ENCODE results near the gene PCBP4.

Gene PCBP4

DNA sequence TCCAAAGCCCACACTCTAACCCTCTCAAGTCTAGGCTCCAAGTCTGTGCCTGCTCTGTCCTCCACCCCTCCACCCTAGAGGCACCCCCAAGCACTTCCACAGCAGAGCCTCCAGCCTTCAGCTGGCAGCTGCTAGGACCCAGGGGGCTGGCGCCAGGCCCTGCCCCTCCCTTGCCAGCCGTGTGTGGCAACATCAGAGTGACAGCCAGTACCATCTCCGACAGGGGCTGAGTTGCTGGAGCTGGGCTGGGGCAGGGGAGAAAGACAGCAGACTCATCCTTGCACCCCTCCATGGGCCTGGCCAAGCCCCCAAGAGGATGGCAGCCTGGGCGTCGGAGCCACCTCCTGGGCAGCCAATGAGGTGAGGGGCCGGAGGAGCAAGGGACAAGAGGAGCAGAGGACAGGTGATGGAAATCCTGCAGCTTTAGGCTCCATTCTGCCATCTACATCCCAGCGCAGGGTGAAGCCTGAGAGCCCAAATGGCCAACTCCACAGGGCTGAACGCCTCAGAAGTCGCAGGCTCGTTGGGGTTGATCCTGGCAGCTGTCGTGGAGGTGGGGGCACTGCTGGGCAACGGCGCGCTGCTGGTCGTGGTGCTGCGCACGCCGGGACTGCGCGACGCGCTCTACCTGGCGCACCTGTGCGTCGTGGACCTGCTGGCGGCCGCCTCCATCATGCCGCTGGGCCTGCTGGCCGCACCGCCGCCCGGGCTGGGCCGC, 11.9 kb downstream of the PCBP4 start, which contains the start of gene GPR62:
GPR62 (plus strand) TSS at position 207 of the 718 bp plus-strand sequence; CDS start at position 479, 272 bp downstream.
- Histone ChIP-seq H3K9me2 (replicated peaks; ENCODE audit: low read depth, low read length) (no peaks in the 10 kb centered on the region), H3K79me2 (ENCODE audit: insufficient read depth, low read length) (no peaks in the 10 kb centered on the region), H2AFZ (ENCODE audit: low read length) (no peak within 1 kb of the TSS), H3K4me1 (ENCODE audit: insufficient read depth, low read length, poor library complexity, severe bottlenecking) (no peaks in the 10 kb centered on the region), H3K9ac (ENCODE audit: low read depth, low read length, poor library complexity, severe bottlenecking) (no peak within 1 kb of the TSS), H3K36me3 (ENCODE audit: insufficient read depth, low read length) (no peaks in the 10 kb centered on the region), H3K4me3 (ENCODE audit: low read length, poor library complexity, severe bottlenecking) (no peak within 1 kb of the TSS), H3K4me2 (ENCODE audit: low read depth, low read length, poor library complexity, severe bottlenecking) (no peak within 1 kb of the TSS), H3K9me3 (ENCODE audit: insufficient read depth, low read depth, low read length) (no peaks in the 10 kb centered on the region), H3K27me3 (ENCODE audit: insufficient read depth, low read length, poor library complexity, severe bottlenecking) (no peaks in the 10 kb centered on the region), H3F3A (ENCODE audit: low read depth) (no peaks in the 10 kb centered on the region), H4K20me1 (ENCODE audit: insufficient read depth, low read length, poor library complexity, severe bottlenecking) (no peaks in the 10 kb centered on the region)
- TF ChIP-seq CTCF (conservative IDR thresholded peaks at IDR 0.05; ENCODE audit: low read length) (no peak), EZH2phosphoT487 (IDR thresholded peaks at IDR 0.05; ENCODE audit: borderline replicate concordance) (no peak)

GRCh38 chr3:51954713-51955112, 12.5 kb downstream of the PCBP4 start:
- Histone ChIP-seq H3K9me2 (replicated peaks; ENCODE audit: low read depth, low read length) (no peaks in the 10 kb centered on the region), H3K79me2 (ENCODE audit: insufficient read depth, low read length) (no peaks in the 10 kb centered on the region), H3K4me2 (ENCODE audit: low read depth, low read length, poor library complexity, severe bottlenecking) (no peak overlapping the region), H3F3A (ENCODE audit: low read depth) (no peaks in the 10 kb centered on the region), H3K27me3 (ENCODE audit: insufficient read depth, low read length, poor library complexity, severe bottlenecking) (no peaks in the 10 kb centered on the region), H3K9me3 (ENCODE audit: insufficient read depth, low read depth, low read length) (no peaks in the 10 kb centered on the region), H4K20me1 (ENCODE audit: insufficient read depth, low read length, poor library complexity, severe bottlenecking) (no peaks in the 10 kb centered on the region), H3K4me1 (ENCODE audit: insufficient read depth, low read length, poor library complexity, severe bottlenecking) (no peaks in the 10 kb centered on the region), H3K4me3 (ENCODE audit: low read length, poor library complexity, severe bottlenecking) (no peak overlapping the region), H3K36me3 (ENCODE audit: insufficient read depth, low read length) (no peaks in the 10 kb centered on the region), H2AFZ (ENCODE audit: low read length) (no peak overlapping the region), H3K9ac (ENCODE audit: low read depth, low read length, poor library complexity, severe bottlenecking) (no peak overlapping the region)
- TF ChIP-seq EZH2phosphoT487 (IDR thresholded peaks at IDR 0.05; ENCODE audit: borderline replicate concordance) = no peak
- no peak for TF ChIP-seq CTCF (conservative IDR thresholded peaks at IDR 0.05; ENCODE audit: low read length)

DNA sequence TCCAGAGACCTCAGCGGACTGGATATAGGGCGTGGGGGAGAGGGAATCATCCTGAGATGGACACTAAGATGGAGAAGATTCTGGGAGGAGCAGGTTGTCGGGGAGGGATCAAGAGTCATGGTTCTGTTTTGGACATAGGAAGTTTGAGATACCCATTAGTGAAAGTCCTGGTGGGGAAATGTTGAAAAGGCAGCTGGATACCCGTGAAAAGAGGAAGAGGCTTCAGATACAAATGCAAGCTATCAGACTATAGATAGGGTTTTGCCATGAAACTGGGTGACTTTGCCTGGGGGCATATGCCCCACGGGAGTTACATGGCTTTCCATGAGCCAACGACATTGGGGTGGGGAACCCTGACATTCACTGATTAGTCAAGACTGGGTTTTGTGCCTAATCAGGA, 13.1 kb downstream of the PCBP4 start:
- H3K4me2 ChIP-seq (ENCODE audit: low read depth, low read length, poor library complexity, severe bottlenecking) = no peak overlapping the region
- H3K27me3 ChIP-seq (ENCODE audit: insufficient read depth, low read length, poor library complexity, severe bottlenecking) = no peaks in the 10 kb centered on the region
- H3K9me3 ChIP-seq (ENCODE audit: insufficient read depth, low read depth, low read length) = no peaks in the 10 kb centered on the region
- no peak overlapping the region for H3K9ac ChIP-seq (ENCODE audit: low read depth, low read length, poor library complexity, severe bottlenecking)
- no peak overlapping the region for H2AFZ ChIP-seq (ENCODE audit: low read length)
- no peaks in the 10 kb centered on the region for H3K36me3 ChIP-seq (ENCODE audit: insufficient read depth, low read length)
- H3K79me2 ChIP-seq (ENCODE audit: insufficient read depth, low read length) = no peaks in the 10 kb centered on the region
- H3K9me2 ChIP-seq (replicated peaks; ENCODE audit: low read depth, low read length) = no peaks in the 10 kb centered on the region
- no peaks in the 10 kb centered on the region for H3F3A ChIP-seq (ENCODE audit: low read depth)
- no peaks in the 10 kb centered on the region for H3K4me1 ChIP-seq (ENCODE audit: insufficient read depth, low read length, poor library complexity, severe bottlenecking)
- no peak overlapping the region for H3K4me3 ChIP-seq (ENCODE audit: low read length, poor library complexity, severe bottlenecking)
- TF ChIP-seq CTCF (conservative IDR thresholded peaks at IDR 0.05; ENCODE audit: low read length) = no peak
- TF ChIP-seq EZH2phosphoT487 (IDR thresholded peaks at IDR 0.05; ENCODE audit: borderline replicate concordance) = no peak
- H4K20me1 ChIP-seq (ENCODE audit: insufficient read depth, low read length, poor library complexity, severe bottlenecking) = no peaks in the 10 kb centered on the region

Data from Loucy (cell line).